ENCODE results near the gene STMN3.
"Not testable (repeated sequence)": the region's sequence is repeated elsewhere in the genome, so short reads cannot be mapped to it uniquely, and the experiment has no call there.

Gene STMN3

GRCh38 chr20:63653974-63654668 is 897 bp upstream of the STMN3 start:
- no peak for DNase-seq

GRCh38 chr20:63652192-63652980 is 838 bp downstream of the STMN3 start:
- peak; percentile 42 for DNase-seq

DNA sequence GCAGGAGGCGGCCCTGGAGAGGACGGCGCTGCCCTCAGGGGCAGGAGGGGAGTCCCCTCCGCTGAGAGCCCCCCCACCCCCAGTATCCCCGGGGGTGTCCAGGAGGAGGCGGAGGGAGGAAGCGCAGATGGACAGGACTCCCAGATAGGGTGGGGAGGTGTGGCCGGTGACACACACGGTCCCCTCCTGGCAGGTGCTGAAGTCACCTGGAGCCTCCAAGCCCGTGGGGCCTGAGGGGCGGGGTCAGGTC is 1.4 kb downstream of the STMN3 start:
- DNase-seq = no peak

DNA sequence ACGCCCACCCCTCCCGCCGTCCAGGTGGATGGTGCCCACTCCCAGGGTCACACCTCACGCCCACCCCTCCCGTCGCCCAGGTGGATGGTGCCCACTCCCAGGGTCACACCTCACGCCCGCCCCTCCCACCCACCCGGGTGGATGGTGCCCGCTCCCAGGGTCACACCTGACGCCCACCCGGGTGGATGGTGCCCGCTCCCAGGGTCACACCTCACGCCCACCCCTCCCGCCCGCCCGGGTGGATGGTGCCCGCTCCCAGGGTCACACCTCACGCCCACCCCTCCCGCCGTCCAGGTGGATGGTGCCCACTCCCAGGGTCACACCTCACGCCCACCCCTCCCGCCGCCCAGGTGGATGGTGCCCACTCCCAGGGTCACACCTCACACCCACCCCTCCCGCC is 2.7 kb downstream of the STMN3 start:
- not testable (repeated sequence) for DNase-seq

DNA sequence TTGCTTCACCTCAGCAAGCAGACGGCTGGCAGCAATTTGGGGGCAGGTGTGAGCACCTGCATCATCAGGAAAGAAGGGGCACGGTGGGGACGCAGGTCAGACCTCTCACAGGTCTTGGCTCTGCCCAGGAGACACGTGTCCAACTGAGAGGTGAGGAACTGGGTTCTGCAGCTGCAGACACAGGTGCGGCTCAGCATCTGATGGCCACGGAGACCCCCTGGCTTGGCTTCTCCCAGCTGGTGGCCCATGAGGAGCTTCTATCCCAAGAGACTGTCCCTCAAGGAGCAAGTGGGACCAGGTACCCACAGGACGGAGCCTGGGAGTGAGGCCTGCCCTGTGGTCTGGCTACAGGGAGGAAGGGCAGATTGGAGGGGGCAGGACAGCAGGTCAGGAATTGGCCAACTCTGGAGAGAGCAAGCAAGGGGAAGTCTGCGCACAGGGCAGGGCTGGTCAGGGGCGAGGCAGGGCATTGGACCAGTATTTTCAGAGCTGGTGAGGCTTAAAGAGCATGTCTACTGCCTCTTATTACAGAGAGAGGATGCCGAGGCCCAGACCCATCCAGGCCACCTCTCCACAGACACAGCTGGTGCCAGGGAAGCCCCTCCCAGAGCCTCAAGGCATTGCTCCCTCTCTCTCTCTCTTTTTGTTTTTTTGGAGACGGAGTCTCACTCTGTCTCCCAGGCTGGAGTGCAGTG is 4.2 kb downstream of the STMN3 start:
- DNase-seq = no peak

- DNase-seq = no peak
Measured at GRCh38 chr20:63648190-63648589, 5.0 kb downstream of the STMN3 start.

DNA sequence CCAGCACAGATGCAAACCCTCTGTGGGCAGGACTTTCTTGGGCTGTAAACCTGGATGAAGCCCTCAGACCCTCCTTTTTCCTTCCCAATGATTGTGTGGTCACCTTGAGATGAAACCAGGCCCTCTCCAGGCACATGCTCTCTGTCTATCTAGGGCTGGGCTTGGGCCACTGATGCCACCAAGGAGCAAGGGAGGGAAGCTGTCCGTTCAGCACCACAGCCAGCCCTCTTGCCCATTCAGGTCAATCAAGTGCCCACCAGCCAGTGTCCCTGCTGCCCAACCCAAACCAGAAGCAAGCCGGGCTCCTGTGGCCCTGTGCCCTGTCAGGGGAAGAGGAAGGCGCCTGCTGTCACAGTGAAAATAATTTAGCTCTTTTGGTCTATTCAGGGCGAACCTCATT is 8.0 kb downstream of the STMN3 start:
- DNase-seq = no peak

GRCh38 chr20:63643946-63644345 is 9.3 kb downstream of the STMN3 start:
- DNase-seq = no peak

DNA sequence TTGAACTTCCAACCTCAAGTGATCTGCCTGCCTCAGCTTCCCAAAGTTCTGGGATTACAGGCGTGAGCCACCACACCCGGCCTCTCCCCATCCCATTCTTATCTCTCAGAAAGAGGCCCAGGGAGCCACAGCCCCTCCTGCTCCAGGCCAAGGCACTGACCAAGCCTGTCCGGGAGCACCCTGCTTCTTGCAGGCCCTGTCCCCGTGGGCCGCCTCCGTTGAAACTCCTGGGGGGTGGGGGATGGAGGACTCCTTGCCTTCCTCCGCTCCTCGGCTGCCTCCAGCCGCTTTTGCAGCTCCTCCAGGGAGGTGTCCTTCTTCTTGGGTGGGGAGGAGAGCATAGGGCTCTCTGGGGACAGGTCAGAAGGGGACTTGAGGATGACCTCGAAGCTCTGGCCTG is 9.7 kb downstream of the STMN3 start:
- DNase-seq = no peak

GRCh38 chr20:63642527-63643247 is 10.5 kb downstream of the STMN3 start:
- DNase-seq = no peak

- peak; percentile 100 for DNase-seq
Measured at GRCh38 chr20:63641792-63642523, 11.3 kb downstream of the STMN3 start.

- DNase-seq = peak; percentile 46
Measured at GRCh38 chr20:63641146-63641791, 12.0 kb downstream of the STMN3 start.

GRCh38 chr20:63640686-63641085 is 12.5 kb downstream of the STMN3 start:
- not testable (repeated sequence) for DNase-seq

DNA sequence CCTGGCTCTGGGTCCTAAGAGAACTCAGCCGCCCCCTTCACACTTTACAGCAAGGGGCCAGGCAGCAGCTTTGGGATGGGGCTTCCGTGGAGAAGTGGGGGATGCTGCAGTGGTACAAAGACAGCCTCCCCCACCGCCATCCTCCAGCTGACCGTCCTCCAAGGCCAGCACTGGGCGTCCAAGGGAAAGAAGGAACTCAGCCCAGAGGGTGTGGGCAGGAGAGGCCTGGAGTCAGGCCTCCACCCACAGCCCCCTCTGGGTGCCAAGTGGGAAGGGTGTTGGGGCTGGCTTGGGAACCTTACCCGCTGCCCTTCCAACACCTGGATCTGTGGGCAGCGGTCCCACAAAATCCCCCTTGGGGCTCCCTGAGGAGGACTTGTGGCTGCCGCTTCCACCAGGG is 13.1 kb downstream of the STMN3 start:
- no peak for DNase-seq

GRCh38 chr20:63639093-63639975 is 13.9 kb downstream of the STMN3 start:
- peak; percentile 58 for DNase-seq

DNA sequence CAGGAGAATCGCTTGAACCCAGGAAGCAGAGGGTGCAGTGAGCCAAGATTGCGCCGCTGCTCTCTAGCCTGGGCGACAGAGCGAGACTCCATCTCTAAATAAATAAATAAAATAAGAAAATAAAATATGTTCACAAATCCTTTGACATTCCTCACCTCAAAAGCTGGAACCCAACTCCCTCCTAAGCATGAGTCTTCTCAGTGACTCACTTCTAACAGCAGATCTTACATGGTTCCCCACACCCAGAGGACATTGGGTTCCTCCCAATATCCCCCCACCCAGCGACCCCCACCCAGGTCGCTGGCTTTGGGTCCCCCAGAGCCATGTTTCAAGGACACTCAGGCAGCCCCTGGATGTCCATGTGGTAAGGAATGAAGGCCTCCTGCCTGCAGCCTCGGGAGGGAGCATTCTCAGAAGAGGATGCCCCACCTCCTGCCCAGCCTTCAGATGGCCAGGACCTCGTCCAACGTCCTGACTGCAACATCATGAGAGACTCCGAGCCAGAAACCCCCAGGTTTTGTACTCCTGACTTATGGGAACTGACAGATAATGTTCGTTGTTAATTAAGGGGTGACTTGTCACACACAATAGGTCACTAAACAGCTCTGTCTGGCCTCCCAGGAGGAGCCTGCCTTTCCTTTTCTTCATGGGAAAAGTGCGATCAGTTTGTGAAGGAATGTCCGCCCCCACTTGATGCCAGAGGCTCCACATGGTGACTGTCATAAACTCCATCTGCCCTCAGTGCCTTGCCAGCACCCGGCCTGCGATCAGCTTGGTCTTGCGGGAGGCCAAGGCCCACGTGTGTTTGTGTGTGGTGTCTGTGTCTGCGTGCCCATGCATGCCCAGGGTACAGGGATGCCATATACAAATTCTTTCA is 16.2 kb downstream of the STMN3 start:
- no peak for DNase-seq

DNA sequence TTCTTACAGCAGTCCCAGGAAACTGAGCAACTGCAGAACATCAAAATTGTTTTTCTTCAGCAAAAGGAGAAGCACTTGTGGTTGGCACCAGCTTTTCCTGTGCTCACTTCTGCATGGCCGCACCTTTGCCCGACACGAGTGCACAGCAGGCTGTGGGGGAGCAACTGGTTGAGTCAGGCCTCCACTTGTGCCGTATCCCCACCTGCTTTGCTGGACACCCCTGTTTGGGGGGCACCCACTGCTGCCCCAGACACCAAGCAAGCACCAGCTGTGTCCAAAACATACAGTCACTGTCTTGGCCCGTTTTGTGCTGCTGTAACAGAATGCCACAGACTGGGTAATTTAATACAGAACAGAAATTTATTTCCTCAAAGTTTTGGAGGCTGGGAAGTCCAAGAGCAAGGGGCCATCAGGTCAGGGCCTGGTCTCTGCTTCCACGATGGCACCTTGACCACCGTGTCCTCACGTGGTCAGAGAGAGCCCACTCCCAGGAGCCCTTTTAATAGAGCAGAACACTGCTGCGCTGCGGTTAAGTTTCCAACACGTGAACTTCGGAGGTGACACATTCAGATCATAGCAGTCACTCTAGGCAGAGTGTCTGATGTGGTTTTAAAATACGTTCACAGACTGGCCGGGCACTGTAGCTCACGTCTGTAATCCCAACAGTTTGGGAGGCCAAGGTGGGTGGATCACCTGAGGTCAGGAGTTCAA is 17.6 kb downstream of the STMN3 start:
- peak; percentile 54 for DNase-seq

DNA sequence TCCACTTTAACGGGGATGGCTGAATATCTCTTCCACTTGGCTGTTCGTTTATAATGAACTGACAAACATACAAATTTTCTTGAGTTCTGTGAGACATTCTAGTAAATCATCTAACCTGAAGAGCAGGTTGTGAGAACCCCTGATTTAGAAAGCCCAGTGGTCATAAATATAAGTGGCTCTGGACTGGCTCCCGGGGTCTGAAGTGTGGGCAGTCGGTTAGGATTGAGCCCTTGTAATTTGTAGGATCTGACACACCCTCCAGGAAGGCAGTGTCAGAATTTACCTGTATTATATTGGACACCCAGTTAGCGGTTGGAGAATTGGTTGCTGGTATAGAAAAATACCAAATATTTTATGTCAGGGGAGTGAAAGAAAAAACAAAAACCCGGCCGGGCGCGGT is 19.5 kb downstream of the STMN3 start:
- DNase-seq = no peak

DNA sequence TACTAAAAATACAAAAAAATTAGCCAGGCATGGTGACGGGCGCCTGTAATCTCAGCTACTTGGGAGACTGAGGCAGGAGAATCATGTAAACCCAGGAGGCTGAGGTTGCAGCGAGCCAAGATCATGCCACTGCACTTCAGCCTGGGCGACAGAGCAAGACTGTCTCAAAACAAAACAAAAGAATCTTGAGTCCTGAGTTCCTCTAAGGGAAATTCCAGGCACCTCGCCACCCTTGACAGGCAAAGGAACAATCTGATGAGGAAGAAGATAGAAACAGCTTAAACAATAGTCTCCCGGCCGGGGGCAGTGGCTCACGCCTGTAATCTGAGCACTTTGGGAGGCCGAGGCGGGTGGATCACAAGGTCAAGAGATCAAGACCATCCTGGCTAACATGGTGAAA is 21.8 kb downstream of the STMN3 start:
- not testable (repeated sequence) for DNase-seq

All from stimulated activated CD4-positive, alpha-beta T cell treated with anti-CD3 and anti-CD28 coated beads, Interleukin-12 subunit alpha, Interleukin-12 subunit beta, amount 100 ng/mL, for 4 hours (primary cell).